PC-9 (cell line): Measurements from ENCODE around the gene CRYL1.

Experiments
- EZH2 ChIP-seq: fragments of 200-600 bp; sonication (generic); IDR thresholded peaks from 2 replicates; pipeline ENCODE4 v1.8.0; 2017; ENCODE audit warnings: antibody characterized with exemption, low read depth
- TF ChIP-seq, protein P1 (sequence below): fragments of 200-600 bp; sonication (generic); conservative IDR thresholded peaks from 2 replicates; pipeline ENCODE4 v1.6.1; 2017; ENCODE audit warnings: mixed run types, antibody characterized with exemption, mild to moderate bottlenecking, moderate library complexity

DNA sequence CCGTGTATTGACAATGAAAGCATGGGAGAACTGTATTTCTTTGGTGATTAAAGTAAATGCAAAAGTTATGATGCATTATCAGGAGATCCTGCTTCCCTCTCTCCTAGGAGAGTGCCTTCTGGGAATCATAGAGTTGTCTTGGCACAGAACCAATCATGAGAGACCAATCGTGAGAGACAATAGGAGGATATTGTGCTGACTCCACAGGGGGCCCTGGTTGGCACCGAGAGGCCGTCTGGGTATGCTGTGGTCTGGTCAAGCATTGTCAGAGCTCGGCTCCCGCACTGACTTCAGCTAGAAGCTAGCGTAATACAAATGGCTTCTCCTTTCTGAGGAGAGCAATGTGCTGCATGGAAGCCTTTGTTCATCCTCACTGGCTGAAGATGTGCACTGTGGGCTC is 162.1 kb downstream of the CRYL1 start:
- TF ChIP-seq, protein P1, sequence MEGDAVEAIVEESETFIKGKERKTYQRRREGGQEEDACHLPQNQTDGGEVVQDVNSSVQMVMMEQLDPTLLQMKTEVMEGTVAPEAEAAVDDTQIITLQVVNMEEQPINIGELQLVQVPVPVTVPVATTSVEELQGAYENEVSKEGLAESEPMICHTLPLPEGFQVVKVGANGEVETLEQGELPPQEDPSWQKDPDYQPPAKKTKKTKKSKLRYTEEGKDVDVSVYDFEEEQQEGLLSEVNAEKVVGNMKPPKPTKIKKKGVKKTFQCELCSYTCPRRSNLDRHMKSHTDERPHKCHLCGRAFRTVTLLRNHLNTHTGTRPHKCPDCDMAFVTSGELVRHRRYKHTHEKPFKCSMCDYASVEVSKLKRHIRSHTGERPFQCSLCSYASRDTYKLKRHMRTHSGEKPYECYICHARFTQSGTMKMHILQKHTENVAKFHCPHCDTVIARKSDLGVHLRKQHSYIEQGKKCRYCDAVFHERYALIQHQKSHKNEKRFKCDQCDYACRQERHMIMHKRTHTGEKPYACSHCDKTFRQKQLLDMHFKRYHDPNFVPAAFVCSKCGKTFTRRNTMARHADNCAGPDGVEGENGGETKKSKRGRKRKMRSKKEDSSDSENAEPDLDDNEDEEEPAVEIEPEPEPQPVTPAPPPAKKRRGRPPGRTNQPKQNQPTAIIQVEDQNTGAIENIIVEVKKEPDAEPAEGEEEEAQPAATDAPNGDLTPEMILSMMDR: no peak
- TF ChIP-seq EZH2: no peak
